Caco-2 (cell line): Measurements from ENCODE around the gene HSPA12A. TPM values are rescaled to one million over a fixed set of nuclear protein-coding genes. Genes with fewer than 3 reads are reported as not detected.

Experiments used
- BruUV-seq: library from RNA; stranded (reverse); fragments of 400-500 nt; replicated peaks from 2 replicates; lab custom pipeline; 2021; lab: Mats Ljungman, UMichigan
- CTCF ChIA-PET: fragments of 300-600 bp; sonication (Branson Sonifier 250); formaldehyde crosslinking; loops from one replicate; lab custom pipeline; 2022; ENCODE audit warnings: antibody characterized with exemption; lab: Charles Lee
- POLR2A ChIA-PET: fragments of 300-600 bp; sonication (Branson Sonifier 250); formaldehyde crosslinking; loops from one replicate; lab custom pipeline; 2022; ENCODE audit warnings: antibody characterized with exemption; lab: Charles Lee
- DNase-seq, 2 experiments: peaks; one replicate each; pipeline versions ENCODE4 v3.0.0 to v3.0.0-alpha.2; 2020 to 2022
- H3K27me3 ChIP-seq: replicated peaks from 2 replicates; pipeline ENCODE4 v1.6.0; 2011; ENCODE audit warnings: low read length; ENCODE audit not compliant: control insufficient read depth, insufficient read depth
- H3K36me3 ChIP-seq: 2 replicates; pipeline ENCODE4 v1.5.1; 2011; ENCODE audit warnings: low read length; ENCODE audit not compliant: control insufficient read depth, insufficient read depth
- H3K4me1 ChIP-seq: fragments of 250-450 bp; sonication (Bioruptor Pico); 2 replicates; pipeline ENCODE4 v1.5.1; 2020; ENCODE audit warnings: mild to moderate bottlenecking
- H3K4me3 ChIP-seq: 2 replicates; pipeline ENCODE4 v1.5.1; 2011; ENCODE audit warnings: low read depth, mild to moderate bottlenecking, control low read depth, low read length
- H3K9me3 ChIP-seq: fragments of 250-450 bp; sonication (Bioruptor Pico); 2 replicates; pipeline ENCODE4 v1.5.1; 2020; ENCODE audit warnings: mild to moderate bottlenecking, moderate library complexity
- H3K27ac Mint-ChIP-seq: one replicate; pipeline ENCODE4 v1.8.0; 2022; ENCODE audit warnings: mixed read lengths; ENCODE audit not compliant: unreplicated experiment
- H3K27me3 Mint-ChIP-seq: one replicate; pipeline ENCODE4 v1.8.0; 2022; ENCODE audit warnings: mixed read lengths; ENCODE audit not compliant: insufficient read depth, unreplicated experiment
- H3K36me3 Mint-ChIP-seq: one replicate; pipeline ENCODE4 v1.8.0; 2022; ENCODE audit warnings: mild to moderate bottlenecking, mixed read lengths; ENCODE audit not compliant: insufficient read depth, unreplicated experiment
- H3K4me1 Mint-ChIP-seq: one replicate; pipeline ENCODE4 v1.8.0; 2022; ENCODE audit warnings: low read depth, mixed read lengths; ENCODE audit not compliant: unreplicated experiment
- H3K4me3 Mint-ChIP-seq: one replicate; pipeline ENCODE4 v1.8.0; 2022; ENCODE audit warnings: mild to moderate bottlenecking, moderate library complexity, mixed read lengths; ENCODE audit not compliant: unreplicated experiment
- H3K9me3 Mint-ChIP-seq: one replicate; pipeline ENCODE4 v1.8.0; 2022; ENCODE audit warnings: mixed read lengths; ENCODE audit not compliant: unreplicated experiment
- CTCF ChIP-seq, 2 experiments: fragments of 200-600 bp in 1 of 2; IDR thresholded peaks; 1 replicate in 1 of 2; 2 replicates in 1 of 2; pipeline versions ENCODE4 v1.5.1 to v1.8.0; 2011 to 2022; ENCODE audit warnings: antibody characterized with exemption in 1 of 2, control low read depth in 1 of 2, inconsistent platforms in 1 of 2, low read depth in 1 of 2, low read length in 1 of 2, mild to moderate bottlenecking in 1 of 2, moderate library complexity in 1 of 2; ENCODE audit not compliant: insufficient read depth in 1 of 2, severe bottlenecking in 1 of 2, unreplicated experiment in 1 of 2
- intact Hi-C: fragments of 100-400 bp; cut with micrococcal nuclease; formaldehyde crosslinking; loops from one replicate; pipeline ENCODE4 v1.10.0; 2022; ENCODE audit not compliant: unreplicated experiment
- total RNA-seq: library from RNA; stranded (reverse); gene quantifications from 2 replicates; pipeline ENCODE4 v1.2.3, GENCODE V29; 2022

The HSPA12A gene
- total RNA-seq, 1 experiment from 2014 or later = 27.0 TPM

DNA sequence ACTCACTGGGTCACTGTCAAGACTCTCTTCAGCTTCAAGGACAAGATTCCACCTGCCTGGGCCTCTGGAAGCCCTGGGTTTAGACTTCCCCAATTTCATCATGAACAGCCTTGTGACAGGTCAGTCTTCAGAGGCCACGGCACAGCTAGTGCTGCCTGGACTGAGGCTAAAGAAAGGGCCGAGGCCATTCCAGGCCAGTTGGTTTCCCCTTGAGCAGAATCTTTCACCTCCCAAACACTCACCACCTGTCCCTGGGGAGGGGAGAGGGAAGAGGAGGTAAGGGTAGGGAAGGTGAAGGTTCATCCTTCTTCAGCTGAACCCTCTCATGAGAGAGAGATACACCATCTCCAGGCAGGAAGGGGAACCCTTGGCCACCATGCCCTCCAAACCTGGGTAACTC lies 24.3 kb downstream of the HSPA12A start:
- Histone ChIP-seq H3K4me1 (peaks cover 39% of the 10 kb centered on the region), H3K36me3 (no peaks in the 10 kb centered on the region; the same call in 1 of the 2 replicates), H3K27me3 (no peaks in the 10 kb centered on the region), H3K4me3 (no peak overlapping the region), H3K9me3 (no peaks in the 10 kb centered on the region)
- intact Hi-C loops = no loop called here
- no TSS peak for BruUV-seq
- TF ChIP-seq CTCF (IDR thresholded peaks at IDR 0.05; ENCODE audit: insufficient read depth in 1 of 2, low read depth in 1 of 2, low read length in 1 of 2, severe bottlenecking in 1 of 2, unreplicated experiment in 1 of 2) = no peak
- CTCF ChIA-PET = no interaction called here
- Mint-ChIP-seq H3K36me3 (no peaks in the 10 kb centered on the region), H3K9me3 (no peaks in the 10 kb centered on the region), H3K27ac (no peak overlapping the region), H3K27me3 (no peaks in the 10 kb centered on the region), H3K4me1 (peaks cover 29% of the 10 kb centered on the region), H3K4me3 (no peak overlapping the region)
- POLR2A ChIA-PET = no interaction called here
- no peak for DNase-seq

DNA sequence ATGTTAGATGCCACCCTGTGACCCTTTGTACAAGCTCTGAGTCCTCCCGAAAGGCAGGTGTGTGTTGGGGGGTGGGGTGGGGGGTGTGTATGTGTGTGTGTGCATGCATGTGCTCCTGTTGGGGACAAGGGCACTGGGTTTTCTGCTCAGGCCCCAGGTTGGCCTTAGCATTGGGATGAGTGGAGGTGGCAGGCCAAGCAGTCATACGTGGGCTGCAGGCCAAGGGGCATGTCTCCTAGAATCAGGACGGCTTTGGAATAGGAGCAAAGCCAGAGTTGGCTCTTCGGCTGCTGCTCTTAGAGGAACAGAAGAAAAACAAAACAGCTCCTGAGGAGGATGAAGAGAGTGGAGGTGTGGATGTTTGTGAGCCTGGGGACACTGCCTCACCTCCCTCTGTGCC lies 26.0 kb downstream of the HSPA12A start:
- H3K27me3 Mint-ChIP-seq = no peaks in the 10 kb centered on the region
- BruUV-seq = no TSS peak
- POLR2A ChIA-PET = no interaction called here

DNA sequence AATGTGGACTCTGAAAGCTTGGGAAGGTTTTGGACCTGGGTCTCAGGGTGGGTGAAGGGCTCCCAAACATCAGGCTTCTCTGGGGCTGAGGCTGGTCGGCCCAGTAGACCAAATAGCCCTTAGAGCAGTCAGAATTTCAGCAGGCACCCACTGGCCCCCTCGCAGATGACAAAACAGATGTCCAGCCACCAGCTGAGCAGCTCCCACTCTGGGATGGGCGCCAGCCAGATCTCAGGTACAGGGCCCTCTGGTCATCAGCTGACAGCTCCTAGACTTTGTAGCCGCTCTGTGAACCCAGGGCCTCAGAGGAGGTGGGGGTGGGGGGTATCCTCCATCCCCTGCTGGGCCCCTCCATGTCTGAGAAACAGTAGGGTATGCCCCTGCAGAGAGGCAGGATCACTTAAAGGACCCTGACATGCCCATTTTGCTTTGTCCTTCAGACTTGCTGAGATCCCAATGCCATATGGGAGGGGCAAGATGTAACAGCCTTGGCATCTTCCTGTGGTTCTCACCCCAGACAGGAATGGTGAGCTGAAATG lies 26.5 kb downstream of the HSPA12A start:
- Histone ChIP-seq H3K4me1 (peaks cover 27% of the 10 kb centered on the region), H3K9me3 (no peaks in the 10 kb centered on the region), H3K36me3 (no peaks in the 10 kb centered on the region), H3K27me3 (no peaks in the 10 kb centered on the region), H3K4me3 (no peak overlapping the region)
- Mint-ChIP-seq H3K4me1 (peaks cover 13% of the 10 kb centered on the region), H3K27ac (no peak overlapping the region), H3K4me3 (no peak overlapping the region), H3K27me3 (no peaks in the 10 kb centered on the region), H3K9me3 (no peaks in the 10 kb centered on the region), H3K36me3 (no peaks in the 10 kb centered on the region)
- ChIA-PET CTCF (no interaction called here), POLR2A (no interaction called here)
- no peak for TF ChIP-seq CTCF (IDR thresholded peaks at IDR 0.05; ENCODE audit: insufficient read depth in 1 of 2, low read depth in 1 of 2, low read length in 1 of 2, severe bottlenecking in 1 of 2, unreplicated experiment in 1 of 2)
- intact Hi-C loops = no loop called here
- BruUV-seq = no TSS peak
- no peak for DNase-seq

More for the DNA sequence above, 26.0 kb downstream of the HSPA12A start:
- Mint-ChIP-seq H3K4me1 (peaks cover 18% of the 10 kb centered on the region), H3K4me3 (no peak overlapping the region), H3K27ac (no peak overlapping the region), H3K9me3 (no peaks in the 10 kb centered on the region), H3K36me3 (no peaks in the 10 kb centered on the region)
- intact Hi-C loops = no loop called here
- no peaks in the 10 kb centered on the region for H3K27me3 ChIP-seq
- no peaks in the 10 kb centered on the region for H3K9me3 ChIP-seq
- no peak for DNase-seq
- H3K36me3 ChIP-seq = no peaks in the 10 kb centered on the region
- H3K4me3 ChIP-seq = no peak overlapping the region
- peaks cover 31% of the 10 kb centered on the region for H3K4me1 ChIP-seq
- no peak for TF ChIP-seq CTCF (IDR thresholded peaks at IDR 0.05; ENCODE audit: insufficient read depth in 1 of 2, low read depth in 1 of 2, low read length in 1 of 2, severe bottlenecking in 1 of 2, unreplicated experiment in 1 of 2)
- CTCF ChIA-PET = no interaction called here
